GM12878 (cell line): Measurements from ENCODE around the gene MPHOSPH8. TPM values are rescaled to one million over a fixed set of nuclear protein-coding genes. Genes with fewer than 3 reads are reported as not detected.

Experiments
- ATAC-seq: fragments of 200-7000 bp; cut with Tn5 transposase; 3 replicates; pipeline ENCODE4 v1.9.1; 2020; ENCODE audit warnings: mild to moderate bottlenecking, moderate library complexity
- BruUV-seq: library from RNA; stranded (reverse); fragments of 400-500 nt; replicated peaks from 2 replicates; lab custom pipeline; 2021; lab: Mats Ljungman, UMichigan
- CTCF ChIA-PET: fragments of 300-600 bp; sonication (Branson Sonifier 250); formaldehyde crosslinking; extraction: SDS; loops from one replicate; lab custom pipeline; 2021; ENCODE audit warnings: inconsistent platforms; lab: Yijun Ruan, JAX
- POLR2A ChIA-PET: fragments of 350-600 bp; formaldehyde crosslinking; extraction: SDS; loops from one replicate; lab custom pipeline; 2021; ENCODE audit warnings: inconsistent platforms; lab: Charles Lee
- RAD21 ChIA-PET: fragments of 300-600 bp; sonication (Branson Sonifier 250); formaldehyde crosslinking; loops from one replicate; lab custom pipeline; 2023; ENCODE audit warnings: antibody characterized with exemption; ENCODE audit not compliant: unreplicated experiment; lab: Charles Lee
- SMC1A ChIA-PET: fragments of 300-600 bp; sonication (Branson Sonifier 250); formaldehyde crosslinking; loops from one replicate; lab custom pipeline; 2023; ENCODE audit not compliant: unreplicated experiment, uncharacterized antibody; lab: Charles Lee
- DNase-seq: peaks from one replicate; pipeline ENCODE4 v3.0.0-alpha.2; 2011; ENCODE audit warnings: low read depth, low spot score
- FAIRE-seq: peaks from 3 replicates; lab custom pipeline; 2011; peaks lifted over from hg19 to GRCh38; lab: Jason Lieb, UNC
- H2AFZ ChIP-seq: 2 replicates; pipeline ENCODE4 v1.6.0; 2011; ENCODE audit warnings: low read depth, low read length, control low read depth; ENCODE audit not compliant: control insufficient read depth
- H3K27ac ChIP-seq: 2 replicates; pipeline ENCODE4 v1.5.1; 2011; ENCODE audit warnings: control low read depth; ENCODE audit not compliant: control insufficient read depth, insufficient read depth
- H3K27me3 ChIP-seq, 2 experiments: replicated peaks in 1 of 2; 2 replicates each; pipeline versions ENCODE4 v1.6.0 to v1.6.1; 2011; ENCODE audit warnings: low read length in 1 of 2; ENCODE audit not compliant: control insufficient read depth in 2 of 2, insufficient read depth in 2 of 2
- H3K36me3 ChIP-seq, 2 experiments: 2 replicates each; pipeline ENCODE4 v1.5.1; 2011; ENCODE audit warnings: low read length in 1 of 2; ENCODE audit not compliant: control insufficient read depth in 2 of 2, insufficient read depth in 2 of 2
- H3K4me1 ChIP-seq: 2 replicates; pipeline ENCODE4 v1.6.1; 2011; ENCODE audit warnings: mild to moderate bottlenecking, low read length, moderate library complexity, mixed read lengths; ENCODE audit not compliant: control insufficient read depth, insufficient read depth
- H3K4me2 ChIP-seq: 2 replicates; pipeline ENCODE4 v1.6.0; 2011; ENCODE audit warnings: control low read depth; ENCODE audit not compliant: control insufficient read depth, insufficient read depth
- H3K4me3 ChIP-seq: fragments of 200-600 bp; sonication (generic); 2 replicates; pipeline ENCODE4 v1.5.1; 2016
- H3K79me2 ChIP-seq: 2 replicates; pipeline ENCODE4 v1.6.0; 2011; ENCODE audit warnings: low read length; ENCODE audit not compliant: control insufficient read depth, insufficient read depth
- H3K9ac ChIP-seq: 2 replicates; pipeline ENCODE4 v1.8.0; 2011; ENCODE audit warnings: low read length, control low read depth, mixed read lengths; ENCODE audit not compliant: control insufficient read depth, insufficient read depth
- H3K9me3 ChIP-seq: replicated peaks from 3 replicates; pipeline ENCODE4 v1.5.1; 2011; ENCODE audit warnings: mild to moderate bottlenecking, low read length; ENCODE audit not compliant: control insufficient read depth, insufficient read depth
- H4K20me1 ChIP-seq: 2 replicates; pipeline ENCODE4 v1.6.0; 2011; ENCODE audit not compliant: control insufficient read depth, insufficient read depth
- CHD2 ChIP-seq: IDR thresholded peaks from 2 replicates; pipeline ENCODE4 v1.6.1; 2011; ENCODE audit warnings: low read depth, low read length, improper control_type of control experiment, borderline replicate concordance
- EED ChIP-seq: sonication (generic); IDR thresholded peaks from 2 replicates; pipeline ENCODE4 v1.6.1; 2016; ENCODE audit warnings: antibody characterized with exemption, low read depth
- HDAC6 ChIP-seq: fragments of 200-600 bp; sonication (generic); IDR thresholded peaks from one replicate; pipeline ENCODE4 v1.8.0; 2017; ENCODE audit warnings: antibody characterized with exemption; ENCODE audit not compliant: unreplicated experiment
- MEF2B ChIP-seq: fragments of 450-650 bp; IDR thresholded peaks from 2 replicates; pipeline ENCODE4 v1.6.1; 2018; ENCODE audit warnings: mild to moderate bottlenecking, moderate library complexity; ENCODE audit not compliant: partially characterized antibody, poor library complexity, severe bottlenecking
- MTA2 ChIP-seq: fragments of 450-650 bp; IDR thresholded peaks from 2 replicates; pipeline ENCODE4 v1.6.1; 2016; ENCODE audit warnings: low read depth, mild to moderate bottlenecking, moderate library complexity
- NR2F1 ChIP-seq: fragments of 450-650 bp; conservative IDR thresholded peaks from 2 replicates; pipeline ENCODE4 v1.6.1; 2017; ENCODE audit warnings: mild to moderate bottlenecking
- RBBP5 ChIP-seq: fragments of 200-600 bp; sonication (generic); conservative IDR thresholded peaks from 2 replicates; pipeline ENCODE4 v1.6.1; 2016
- SIN3A ChIP-seq: IDR thresholded peaks from 2 replicates; pipeline ENCODE4 v1.6.1; 2012; ENCODE audit warnings: low read depth, low read length, improper control_type of control experiment
- ZNF217 ChIP-seq: fragments of 450-650 bp; IDR thresholded peaks from 2 replicates; pipeline ENCODE4 v1.6.1; 2017; ENCODE audit warnings: antibody characterized with exemption, mild to moderate bottlenecking
- ZNF622 ChIP-seq: fragments of 450-650 bp; IDR thresholded peaks from 2 replicates; pipeline ENCODE4 v1.6.1; 2017; ENCODE audit warnings: mild to moderate bottlenecking, inconsistent platforms
- WGBS: methylation state at CpG from one replicate; pipeline ENCODE4 v1.1.6; 2016; ENCODE audit warnings: low lambda C conversion rate; ENCODE audit not compliant: insufficient replicate concordance, insufficient coverage; ENCODE audit errors: missing lambda C conversion rate; 5-methylcytosine and 5-hydroxymethylcytosine counted together
- in situ Hi-C: fragments of 300-500 bp; cut with MboI; formaldehyde crosslinking; loops from 9 replicates; pipeline ENCODE4 v1.14.3; 2018; ENCODE audit warnings: mixed read lengths
- intact Hi-C: fragments of 100-400 bp; cut with micrococcal nuclease; formaldehyde crosslinking; loops from one replicate; pipeline ENCODE4 v1.14.2; 2022; ENCODE audit not compliant: unreplicated experiment
- polyA plus RNA-seq, 11 experiments: library from polyadenylated mRNA; depleted of rRNA in 4 of 11; unstranded in 6 of 11; stranded (reverse) in 5 of 11; fragments of >200 nt; fragmentation: Nextera tagmentation in 4 of 11; fragmentation: Illumina TruSeq in 1 of 11; extraction: Ambion mirVana in 4 of 11; extraction: Trizol in 1 of 11; gene quantifications; 1 replicate in 1 of 11; 2 replicates in 10 of 11; pipeline versions ENCODE4 v1.2.1 to v1.2.3, GENCODE V29; 2011 to 2016; ENCODE audit warnings: inconsistent platforms in 2 of 11, missing spikeins in 2 of 11, low read depth in 1 of 11
- total RNA-seq, 4 experiments: library from RNA; depleted of rRNA in 3 of 4; stranded (reverse); fragments of >200 nt in 3 of 4; fragmentation: Illumina TruSeq in 1 of 4; extraction: Trizol in 1 of 4; gene quantifications; 2 replicates each; pipeline versions ENCODE4 v1.2.1 to v1.2.3, GENCODE V29; 2013 to 2021
- TF ChIP-seq, protein P1 (sequence below): IDR thresholded peaks from 2 replicates; pipeline ENCODE4 v1.6.1; 2012; ENCODE audit warnings: low read depth, low read length, improper control_type of control experiment
- TF ChIP-seq, protein P2 (sequence below): fragments of 450-650 bp; IDR thresholded peaks from 2 replicates; pipeline ENCODE4 v1.6.1; 2017; ENCODE audit warnings: mild to moderate bottlenecking, moderate library complexity

Gene MPHOSPH8
- total and polyA plus RNA-seq, 10 of the 15 experiments (the other 5 are each of a cell fraction or from before 2014, with no cell fraction given), result 15.9 to 34.9 (median 26.9) TPM

- in situ Hi-C loops, result no loop called here
- BruUV-seq, result no TSS peak
- intact Hi-C loops, result no loop called here
- ChIA-PET CTCF (no interaction called here), POLR2A (no interaction called here), RAD21 (no interaction called here), SMC1A (no interaction called here)
- no peak for DNase-seq
- Histone ChIP-seq H3K9ac (no peak overlapping the region), H3K9me3 (no peaks in the 10 kb centered on the region), H2AFZ (no peak overlapping the region), H3K4me2 (no peak overlapping the region), H3K27ac (no peak overlapping the region), H3K79me2 (no peaks in the 10 kb centered on the region), H3K4me1 (no peaks in the 10 kb centered on the region), H3K4me3 (no peak overlapping the region), H3K27me3 (no peaks in the 10 kb centered on the region), H4K20me1 (no peaks in the 10 kb centered on the region), H3K36me3 (peaks cover 9 to 18% of the 10 kb centered on the region in 2 experiments)
- no peak for TF ChIP-seq MTA2
- no peak for TF ChIP-seq ZNF622
- no peak for TF ChIP-seq SIN3A
- no peak for TF ChIP-seq NR2F1
- TF ChIP-seq, protein P1, sequence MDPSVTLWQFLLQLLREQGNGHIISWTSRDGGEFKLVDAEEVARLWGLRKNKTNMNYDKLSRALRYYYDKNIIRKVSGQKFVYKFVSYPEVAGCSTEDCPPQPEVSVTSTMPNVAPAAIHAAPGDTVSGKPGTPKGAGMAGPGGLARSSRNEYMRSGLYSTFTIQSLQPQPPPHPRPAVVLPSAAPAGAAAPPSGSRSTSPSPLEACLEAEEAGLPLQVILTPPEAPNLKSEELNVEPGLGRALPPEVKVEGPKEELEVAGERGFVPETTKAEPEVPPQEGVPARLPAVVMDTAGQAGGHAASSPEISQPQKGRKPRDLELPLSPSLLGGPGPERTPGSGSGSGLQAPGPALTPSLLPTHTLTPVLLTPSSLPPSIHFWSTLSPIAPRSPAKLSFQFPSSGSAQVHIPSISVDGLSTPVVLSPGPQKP, result no peak
- TF ChIP-seq EED, result no peak
- no peak for TF ChIP-seq HDAC6
- TF ChIP-seq, protein P2, sequence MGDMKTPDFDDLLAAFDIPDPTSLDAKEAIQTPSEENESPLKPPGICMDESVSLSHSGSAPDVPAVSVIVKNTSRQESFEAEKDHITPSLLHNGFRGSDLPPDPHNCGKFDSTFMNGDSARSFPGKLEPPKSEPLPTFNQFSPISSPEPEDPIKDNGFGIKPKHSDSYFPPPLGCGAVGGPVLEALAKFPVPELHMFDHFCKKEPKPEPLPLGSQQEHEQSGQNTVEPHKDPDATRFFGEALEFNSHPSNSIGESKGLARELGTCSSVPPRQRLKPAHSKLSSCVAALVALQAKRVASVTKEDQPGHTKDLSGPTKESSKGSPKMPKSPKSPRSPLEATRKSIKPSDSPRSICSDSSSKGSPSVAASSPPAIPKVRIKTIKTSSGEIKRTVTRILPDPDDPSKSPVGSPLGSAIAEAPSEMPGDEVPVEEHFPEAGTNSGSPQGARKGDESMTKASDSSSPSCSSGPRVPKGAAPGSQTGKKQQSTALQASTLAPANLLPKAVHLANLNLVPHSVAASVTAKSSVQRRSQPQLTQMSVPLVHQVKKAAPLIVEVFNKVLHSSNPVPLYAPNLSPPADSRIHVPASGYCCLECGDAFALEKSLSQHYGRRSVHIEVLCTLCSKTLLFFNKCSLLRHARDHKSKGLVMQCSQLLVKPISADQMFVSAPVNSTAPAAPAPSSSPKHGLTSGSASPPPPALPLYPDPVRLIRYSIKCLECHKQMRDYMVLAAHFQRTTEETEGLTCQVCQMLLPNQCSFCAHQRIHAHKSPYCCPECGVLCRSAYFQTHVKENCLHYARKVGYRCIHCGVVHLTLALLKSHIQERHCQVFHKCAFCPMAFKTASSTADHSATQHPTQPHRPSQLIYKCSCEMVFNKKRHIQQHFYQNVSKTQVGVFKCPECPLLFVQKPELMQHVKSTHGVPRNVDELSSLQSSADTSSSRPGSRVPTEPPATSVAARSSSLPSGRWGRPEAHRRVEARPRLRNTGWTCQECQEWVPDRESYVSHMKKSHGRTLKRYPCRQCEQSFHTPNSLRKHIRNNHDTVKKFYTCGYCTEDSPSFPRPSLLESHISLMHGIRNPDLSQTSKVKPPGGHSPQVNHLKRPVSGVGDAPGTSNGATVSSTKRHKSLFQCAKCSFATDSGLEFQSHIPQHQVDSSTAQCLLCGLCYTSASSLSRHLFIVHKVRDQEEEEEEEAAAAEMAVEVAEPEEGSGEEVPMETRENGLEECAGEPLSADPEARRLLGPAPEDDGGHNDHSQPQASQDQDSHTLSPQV, result no peak
- no peak for TF ChIP-seq ZNF217
- TF ChIP-seq RBBP5, result no peak
- no peak for TF ChIP-seq MEF2B
- TF ChIP-seq CHD2, result no peak
- 78% methylated on average over 3 of the region's 3 CpGs for WGBS
- no peak for ATAC-seq
- no peak for FAIRE-seq
Observed at GRCh38 chr13:19676168-19676567, 42.7 kb downstream of the MPHOSPH8 start.
